Hepatocyte (in vitro differentiated cells): ENCODE data around the gene ATP5F1B.

Experiments
- EZH2 ChIP-seq: fragments of 200-600 bp; sonication (generic); IDR thresholded peaks from 2 replicates; pipeline ENCODE4 v1.6.1; 2016; ENCODE audit warnings: antibody characterized with exemption, mild to moderate bottlenecking, borderline replicate concordance
- EZH2phosphoT487 ChIP-seq: fragments of 200-600 bp; sonication (generic); IDR thresholded peaks from one replicate; pipeline ENCODE4 v1.6.1; 2018; ENCODE audit warnings: antibody characterized with exemption, mild to moderate bottlenecking, low read depth, moderate library complexity; ENCODE audit not compliant: unreplicated experiment, severe bottlenecking
- TF ChIP-seq, protein P1 (sequence below): fragments of 200-600 bp; sonication (generic); IDR thresholded peaks from 2 replicates; pipeline ENCODE4 v1.5.1; 2016; ENCODE audit warnings: antibody characterized with exemption, mild to moderate bottlenecking; ENCODE audit not compliant: poor library complexity

DNA sequence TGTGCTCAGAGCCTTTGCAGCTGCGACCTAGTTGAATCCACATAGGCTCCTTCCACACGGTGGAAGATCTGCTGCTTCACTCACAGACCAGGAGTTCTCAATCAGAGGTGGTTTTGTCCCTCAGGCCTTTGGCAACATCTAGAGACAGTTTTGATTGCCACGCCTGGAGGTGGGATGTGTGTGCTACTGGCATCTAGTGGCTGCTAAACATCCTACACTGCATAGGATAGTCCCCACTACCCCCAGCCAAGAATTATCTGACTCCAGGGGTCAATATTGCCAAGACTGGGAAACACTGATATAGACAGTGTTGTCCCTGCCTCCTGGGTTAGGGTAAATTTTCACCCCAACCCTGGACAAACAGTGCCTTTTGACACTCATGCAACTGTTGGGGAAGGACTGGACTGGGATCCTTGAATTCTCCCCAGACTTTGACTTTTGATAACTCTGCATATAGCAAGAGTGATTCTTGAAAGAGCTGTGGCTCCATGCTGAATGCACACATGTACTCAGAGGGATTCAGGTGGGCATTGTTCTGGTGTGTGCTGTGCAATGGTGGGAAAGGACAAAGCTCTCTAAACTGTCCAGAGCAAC lies 55.5 kb downstream of the ATP5F1B start:
- TF ChIP-seq, protein P1, sequence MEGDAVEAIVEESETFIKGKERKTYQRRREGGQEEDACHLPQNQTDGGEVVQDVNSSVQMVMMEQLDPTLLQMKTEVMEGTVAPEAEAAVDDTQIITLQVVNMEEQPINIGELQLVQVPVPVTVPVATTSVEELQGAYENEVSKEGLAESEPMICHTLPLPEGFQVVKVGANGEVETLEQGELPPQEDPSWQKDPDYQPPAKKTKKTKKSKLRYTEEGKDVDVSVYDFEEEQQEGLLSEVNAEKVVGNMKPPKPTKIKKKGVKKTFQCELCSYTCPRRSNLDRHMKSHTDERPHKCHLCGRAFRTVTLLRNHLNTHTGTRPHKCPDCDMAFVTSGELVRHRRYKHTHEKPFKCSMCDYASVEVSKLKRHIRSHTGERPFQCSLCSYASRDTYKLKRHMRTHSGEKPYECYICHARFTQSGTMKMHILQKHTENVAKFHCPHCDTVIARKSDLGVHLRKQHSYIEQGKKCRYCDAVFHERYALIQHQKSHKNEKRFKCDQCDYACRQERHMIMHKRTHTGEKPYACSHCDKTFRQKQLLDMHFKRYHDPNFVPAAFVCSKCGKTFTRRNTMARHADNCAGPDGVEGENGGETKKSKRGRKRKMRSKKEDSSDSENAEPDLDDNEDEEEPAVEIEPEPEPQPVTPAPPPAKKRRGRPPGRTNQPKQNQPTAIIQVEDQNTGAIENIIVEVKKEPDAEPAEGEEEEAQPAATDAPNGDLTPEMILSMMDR, result peak; percentile 36
- no peak for TF ChIP-seq EZH2
- no peak for TF ChIP-seq EZH2phosphoT487
